Keratinocyte (primary cell): ENCODE measurements around the gene LRFN4. TPM values are rescaled to one million over a fixed set of nuclear protein-coding genes. Genes with fewer than 3 reads are reported as not detected.

Experiments used
- DNase-seq: peaks from one replicate; pipeline ENCODE4 v3.0.0-alpha.2; 2011; ENCODE audit warnings: low read depth, missing footprints, low spot score
- FAIRE-seq: peaks from 2 replicates; lab custom pipeline; 2011; peaks lifted over from hg19 to GRCh38; lab: Jason Lieb, UNC
- H2AFZ ChIP-seq: 2 replicates; pipeline ENCODE4 v1.6.0; 2012; ENCODE audit warnings: low read length, control low read depth, inconsistent platforms; ENCODE audit not compliant: control insufficient read depth
- H3K27ac ChIP-seq: 2 replicates; pipeline ENCODE4 v1.5.1; 2011; ENCODE audit warnings: low read length; ENCODE audit not compliant: control insufficient read depth, insufficient read depth
- H3K27me3 ChIP-seq: 3 replicates; pipeline ENCODE4 v1.6.0; 2011; ENCODE audit warnings: low read length; ENCODE audit not compliant: control insufficient read depth, insufficient read depth; ENCODE audit errors: extremely low read depth
- H3K36me3 ChIP-seq, 2 experiments: 2 replicates in 1 of 2; 3 replicates in 1 of 2; pipeline ENCODE4 v1.5.1; 2011; ENCODE audit warnings: low read length in 2 of 2, mild to moderate bottlenecking in 1 of 2; ENCODE audit not compliant: control insufficient read depth in 2 of 2, insufficient read depth in 2 of 2; ENCODE audit errors: extremely low read depth in 1 of 2
- H3K4me1 ChIP-seq: 3 replicates; pipeline ENCODE4 v1.5.1; 2011; ENCODE audit warnings: low read length; ENCODE audit not compliant: control insufficient read depth, insufficient read depth; ENCODE audit errors: extremely low read depth
- H3K4me2 ChIP-seq: 3 replicates; pipeline ENCODE4 v1.6.0; 2011; ENCODE audit warnings: low read depth, low read length; ENCODE audit not compliant: control insufficient read depth, insufficient read depth; ENCODE audit errors: extremely low read depth
- H3K4me3 ChIP-seq, 3 experiments: fragments of 200-600 bp in 1 of 3; sonication (generic) in 1 of 3; 2 replicates in 2 of 3; 3 replicates in 1 of 3; pipeline ENCODE4 v1.5.1; 2011 to 2016; ENCODE audit warnings: low read length in 3 of 3, mild to moderate bottlenecking in 3 of 3, control low read depth in 2 of 3, inconsistent platforms in 1 of 3, low read depth in 1 of 3, mixed read lengths in 1 of 3, mixed run types in 1 of 3, moderate library complexity in 1 of 3; ENCODE audit not compliant: control insufficient read depth in 2 of 3, insufficient read depth in 2 of 3; ENCODE audit errors: extremely low read depth in 1 of 3
- H3K79me2 ChIP-seq: 2 replicates; pipeline ENCODE4 v1.6.0; 2012; ENCODE audit warnings: low read length; ENCODE audit not compliant: control insufficient read depth, insufficient read depth
- H3K9ac ChIP-seq: 3 replicates; pipeline ENCODE4 v1.6.0; 2011; ENCODE audit warnings: low read length; ENCODE audit not compliant: control insufficient read depth, insufficient read depth; ENCODE audit errors: extremely low read depth
- H3K9me1 ChIP-seq: 3 replicates; pipeline ENCODE4 v1.6.0; 2011; ENCODE audit warnings: low read length; ENCODE audit not compliant: control insufficient read depth, insufficient read depth; ENCODE audit errors: extremely low read depth
- H3K9me3 ChIP-seq: 2 replicates; pipeline ENCODE4 v1.5.1; 2012; ENCODE audit warnings: low read depth, low read length; ENCODE audit not compliant: control insufficient read depth
- H4K20me1 ChIP-seq: 3 replicates; pipeline ENCODE4 v1.6.0; 2011; ENCODE audit warnings: low read length; ENCODE audit not compliant: control insufficient read depth, insufficient read depth; ENCODE audit errors: extremely low read depth
- CTCF ChIP-seq, 3 experiments: IDR thresholded peaks in 1 of 3; conservative IDR thresholded peaks in 1 of 3; optimal IDR thresholded peaks in 1 of 3; 2 replicates in 2 of 3; 3 replicates in 1 of 3; pipeline versions ENCODE3 to v1.5.1; 2011; ENCODE audit warnings: low read length in 3 of 3, mild to moderate bottlenecking in 3 of 3, moderate library complexity in 2 of 3, control low read depth in 1 of 3, inconsistent platforms in 1 of 3; ENCODE audit not compliant: insufficient read depth in 2 of 3; ENCODE audit errors: extremely low read depth in 1 of 3
- EZH2 ChIP-seq: IDR thresholded peaks from one replicate; pipeline ENCODE4 v1.6.1; 2012; ENCODE audit warnings: inconsistent platforms, mild to moderate bottlenecking, low read length, moderate library complexity
- dilution Hi-C: fragments of 300-500 bp; cut with MboI; formaldehyde crosslinking; loops from one replicate; pipeline ENCODE4 v1.7.0; 2020; ENCODE audit warnings: low sequenced_read_pairs; ENCODE audit not compliant: extremely low pct_ligation_motif_present
- polyA plus RNA-seq, 5 experiments: library from polyadenylated mRNA; depleted of rRNA in 3 of 5; stranded (reverse) in 3 of 5; stranded (forward) in 1 of 5; unstranded in 1 of 5; fragments of >200 nt; gene quantifications; 1 replicate in 1 of 5; 2 replicates in 3 of 5; 3 replicates in 1 of 5; pipeline versions ENCODE4 v1.2.1 to v1.2.3, GENCODE V29; 2011 to 2012; ENCODE audit warnings: missing spikeins in 2 of 5, low read depth in 1 of 5, low replicate concordance in 1 of 5

Gene LRFN4
- polyA plus RNA-seq, 1 donor (not counting 4 experiments of a cell fraction or from before 2014, with no cell fraction given): 1.1 TPM

GRCh38 chr11:66855574-66856495, 1.0 kb upstream of the LRFN4 start:
- H3K27me3 ChIP-seq: no peaks in the 10 kb centered on the region
- H3K9ac ChIP-seq: peak overlapping the region; percentile 58
- DNase-seq (no peak), FAIRE-seq (no peak)
- no peaks in the 10 kb centered on the region for H3K9me3 ChIP-seq
- dilution Hi-C loops: no loop called here
- peaks cover 0 to under 1% of the 10 kb centered on the region in 2 experiments for H3K36me3 ChIP-seq
- TF ChIP-seq EZH2: no peak
- no peak for TF ChIP-seq CTCF (optimal IDR thresholded peaks at IDR 0.05 in 1 of 3, IDR thresholded peaks at IDR 0.05 in 1 of 3, conservative IDR thresholded peaks at IDR 0.05 in 1 of 3; ENCODE audit: extremely low read depth in 1 of 3, insufficient read depth in 2 of 3, low read length in 3 of 3)
- H3K27ac ChIP-seq: peak overlapping the region; percentile 37
- H2AFZ ChIP-seq: peak overlapping the region; percentile 33
- peak overlapping the region; percentile 66 for H3K4me2 ChIP-seq
- no peaks in the 10 kb centered on the region for H3K79me2 ChIP-seq
- no peaks in the 10 kb centered on the region for H4K20me1 ChIP-seq
- H3K4me3 ChIP-seq: peak overlapping the region; percentile 34 to 71 (median 48)
- peaks cover 6% of the 10 kb centered on the region for H3K4me1 ChIP-seq
- H3K9me1 ChIP-seq: no peaks in the 10 kb centered on the region

- TF ChIP-seq EZH2 (no peak), CTCF (optimal IDR thresholded peaks at IDR 0.05 in 1 of 3, IDR thresholded peaks at IDR 0.05 in 1 of 3, conservative IDR thresholded peaks at IDR 0.05 in 1 of 3; ENCODE audit: extremely low read depth in 1 of 3, insufficient read depth in 2 of 3, low read length in 3 of 3) (no peak)
- Histone ChIP-seq H3K9me3 (no peaks in the 10 kb centered on the region), H3K4me2 (peak overlapping the region; percentile 66), H3K36me3 (peaks cover 0 to 2% of the 10 kb centered on the region in 2 experiments), H3K9me1 (no peaks in the 10 kb centered on the region), H3K27me3 (no peaks in the 10 kb centered on the region), H4K20me1 (no peaks in the 10 kb centered on the region), H2AFZ (no peak overlapping the region), H3K27ac (no peak overlapping the region), H3K9ac (no peak overlapping the region), H3K79me2 (no peaks in the 10 kb centered on the region), H3K4me3 (peak overlapping the region in 1 of 3 experiments; percentile 15), H3K4me1 (peaks cover 6% of the 10 kb centered on the region)
- dilution Hi-C loops: no loop called here
- no peak for DNase-seq
- FAIRE-seq: no peak
Observed at GRCh38 chr11:66857234-66857926, 516 bp downstream of the LRFN4 start.
